SK-N-SH (cell line): Measurements from ENCODE around the gene PHLPP1. TPM values are rescaled to one million over a fixed set of nuclear protein-coding genes. Genes with fewer than 3 reads are reported as not detected.

Experiments
- CTCF ChIA-PET: fragments of 300-600, 350-600 bp; formaldehyde crosslinking; extraction: SDS; loops from one replicate; lab custom pipeline; 2021; lab: Yijun Ruan, JAX
- POLR2A ChIA-PET: fragments of 350-600 bp; sonication (Branson Sonifier 250); formaldehyde crosslinking; extraction: SDS; loops from one replicate; lab custom pipeline; 2020; ENCODE audit warnings: antibody characterized with exemption, inconsistent platforms; lab: Yijun Ruan, JAX
- DNase-seq: peaks from one replicate; pipeline ENCODE4 v3.0.0; 2012
- H2AFZ ChIP-seq: fragments of 200-600 bp; sonication (generic); 2 replicates; pipeline ENCODE4 v1.8.1; 2016; ENCODE audit warnings: antibody characterized with exemption, mild to moderate bottlenecking, low read depth
- H3F3A ChIP-seq: fragments of 200-600 bp; sonication (generic); replicated peaks from 2 replicates; pipeline ENCODE3; 2016; ENCODE audit warnings: antibody characterized with exemption, mild to moderate bottlenecking; ENCODE audit not compliant: insufficient read depth
- H3K27ac ChIP-seq, 2 experiments: fragments of 200-500 bp in 1 of 2; fragments of 200-600 bp in 1 of 2; sonication (Bioruptor generic) in 1 of 2; sonication (generic), shearing (Covaris generic) in 1 of 2; 2 replicates each; pipeline versions ENCODE4 v1.5.1 to v1.6.1; 2014 to 2016; ENCODE audit warnings: low read depth in 2 of 2, inconsistent platforms in 1 of 2, low read length in 1 of 2, mild to moderate bottlenecking in 1 of 2, mixed read lengths in 1 of 2
- H3K27me3 ChIP-seq: fragments of 200-600 bp; sonication (generic), shearing (Covaris generic); 2 replicates; pipeline ENCODE4 v1.6.1; 2016; ENCODE audit warnings: mixed run types; ENCODE audit not compliant: insufficient read depth
- H3K36me3 ChIP-seq, 2 experiments: fragments of 200-500 bp in 1 of 2; fragments of 200-600 bp in 1 of 2; sonication (Bioruptor generic) in 1 of 2; sonication (generic) in 1 of 2; replicated peaks in 1 of 2; 2 replicates each; pipeline versions ENCODE3 to v1.5.1; 2014 to 2016; ENCODE audit warnings: low read length in 1 of 2, mild to moderate bottlenecking in 1 of 2; ENCODE audit not compliant: insufficient read depth in 2 of 2, control insufficient read depth in 1 of 2
- H3K4me1 ChIP-seq, 2 experiments: fragments of 200-500 bp in 1 of 2; fragments of 200-600 bp in 1 of 2; sonication (Bioruptor generic) in 1 of 2; sonication (generic), shearing (Covaris generic) in 1 of 2; 2 replicates each; pipeline versions ENCODE4 v1.5.1 to v1.6.1; 2014 to 2016; ENCODE audit warnings: low read depth in 1 of 2, low read length in 1 of 2, mixed run types in 1 of 2; ENCODE audit not compliant: insufficient read depth in 2 of 2, control insufficient read depth in 1 of 2
- H3K4me2 ChIP-seq: fragments of 200-600 bp; sonication (generic), shearing (Covaris generic); 2 replicates; pipeline ENCODE4 v1.6.1; 2017; ENCODE audit warnings: mixed run types
- H3K4me3 ChIP-seq, 2 experiments: fragments of 200-500 bp in 1 of 2; fragments of 200-600 bp in 1 of 2; sonication (Bioruptor generic) in 1 of 2; sonication (generic), shearing (Covaris generic) in 1 of 2; 2 replicates each; pipeline versions ENCODE4 v1.5.1 to v1.8.1; 2014 to 2016; ENCODE audit warnings: low read depth in 2 of 2, inconsistent platforms in 1 of 2, low read length in 1 of 2, mild to moderate bottlenecking in 1 of 2, mixed read lengths in 1 of 2, moderate library complexity in 1 of 2
- H3K79me2 ChIP-seq: fragments of 200-600 bp; sonication (generic); 2 replicates; pipeline ENCODE4 v1.8.1; 2017; ENCODE audit warnings: mild to moderate bottlenecking; ENCODE audit not compliant: insufficient read depth
- H3K9ac ChIP-seq: fragments of 200-600 bp; sonication (generic); 2 replicates; pipeline ENCODE4 v1.6.1; 2017; ENCODE audit warnings: mixed run types
- H3K9me2 ChIP-seq: fragments of 200-600 bp; sonication (generic); 2 replicates; pipeline ENCODE4 v1.6.1; 2017; ENCODE audit warnings: mixed run types
- H3K9me3 ChIP-seq: fragments of 200-600 bp; sonication (generic); 2 replicates; pipeline ENCODE4 v1.6.1; 2017; ENCODE audit warnings: mixed run types, mild to moderate bottlenecking, moderate library complexity
- H4K20me1 ChIP-seq: fragments of 200-600 bp; sonication (generic); 2 replicates; pipeline ENCODE4 v1.6.1; 2017; ENCODE audit warnings: mild to moderate bottlenecking, mixed run types; ENCODE audit not compliant: insufficient read depth
- CHD2 ChIP-seq: fragments of 150-350 bp; IDR thresholded peaks from 2 replicates; pipeline ENCODE4 v1.6.1; 2018; ENCODE audit warnings: low read length; ENCODE audit not compliant: partially characterized antibody
- EP300 ChIP-seq, 2 experiments: IDR thresholded peaks; 2 replicates each; pipeline versions ENCODE4 v1.4.0 to v1.6.1; 2012; ENCODE audit warnings: borderline replicate concordance in 1 of 2, low read depth in 1 of 2, low read length in 1 of 2
- EZH2phosphoT487 ChIP-seq: fragments of 200-600 bp; sonication (generic); IDR thresholded peaks from 2 replicates; pipeline ENCODE4 v1.6.1; 2017; ENCODE audit warnings: low read depth, mixed run types, mild to moderate bottlenecking, antibody characterized with exemption, moderate library complexity, borderline replicate concordance
- FOSL2 ChIP-seq: IDR thresholded peaks from 2 replicates; pipeline ENCODE4 v1.4.0; 2012; ENCODE audit warnings: low read depth, mild to moderate bottlenecking, moderate library complexity, borderline replicate concordance
- FOXM1 ChIP-seq: IDR thresholded peaks from 2 replicates; pipeline ENCODE4 v1.4.0; 2012; ENCODE audit warnings: low read depth, mild to moderate bottlenecking
- GABPA ChIP-seq: IDR thresholded peaks from 2 replicates; pipeline ENCODE4 v1.4.0; 2012; ENCODE audit warnings: low read depth, mild to moderate bottlenecking
- JUND ChIP-seq: IDR thresholded peaks from 2 replicates; pipeline ENCODE4 v1.4.0; 2012
- MXI1 ChIP-seq: IDR thresholded peaks from 2 replicates; pipeline ENCODE4 v1.6.1; 2012; ENCODE audit warnings: mild to moderate bottlenecking, low read depth, low read length, improper control_type of control experiment
- NFIC ChIP-seq: IDR thresholded peaks from 2 replicates; pipeline ENCODE4 v1.4.0; 2012; ENCODE audit warnings: borderline replicate concordance
- RXRA ChIP-seq: IDR thresholded peaks from 2 replicates; pipeline ENCODE4 v1.4.0; 2012; ENCODE audit warnings: low read depth, mild to moderate bottlenecking, borderline replicate concordance
- SIN3A ChIP-seq: IDR thresholded peaks from 2 replicates; pipeline ENCODE4 v1.6.1; 2012; ENCODE audit warnings: low read depth, mild to moderate bottlenecking, low read length, moderate library complexity, borderline replicate concordance
- SMC3 ChIP-seq: IDR thresholded peaks from 2 replicates; pipeline ENCODE4 v1.6.1; 2012; ENCODE audit warnings: low read depth, low read length, improper control_type of control experiment
- TAF1 ChIP-seq: IDR thresholded peaks from 2 replicates; pipeline ENCODE4 v1.6.1; 2012; ENCODE audit warnings: low read depth, mild to moderate bottlenecking, low read length, moderate library complexity, borderline replicate concordance
- TCF12 ChIP-seq: IDR thresholded peaks from 2 replicates; pipeline ENCODE4 v1.4.0; 2012
- TEAD4 ChIP-seq: IDR thresholded peaks from 2 replicates; pipeline ENCODE4 v1.4.0; 2012; ENCODE audit warnings: mild to moderate bottlenecking, borderline replicate concordance; ENCODE audit not compliant: insufficient read depth
- YY1 ChIP-seq: IDR thresholded peaks from 2 replicates; pipeline ENCODE4 v1.4.0; 2012; ENCODE audit warnings: low read depth, mild to moderate bottlenecking
- WGBS: methylation state at CpG from one replicate; pipeline ENCODE4 v1.1.6; 2017; ENCODE audit warnings: low lambda C conversion rate; 5-methylcytosine and 5-hydroxymethylcytosine counted together
- polyA plus RNA-seq, 3 experiments: library from polyadenylated mRNA; depleted of rRNA; stranded (reverse); fragments of >200 nt; gene quantifications; 2 replicates each; pipeline ENCODE4 v1.2.3, GENCODE V29; 2012
- TF ChIP-seq, protein P1 (sequence below): fragments of 200-600 bp; sonication (generic); IDR thresholded peaks from 2 replicates; pipeline ENCODE4 v1.6.1; 2017; ENCODE audit warnings: antibody characterized with exemption, mild to moderate bottlenecking, moderate library complexity
- TF ChIP-seq, protein P2 (sequence below): IDR thresholded peaks from 2 replicates; pipeline ENCODE4; 2012
- TF ChIP-seq, protein P3 (sequence below): IDR thresholded peaks from 2 replicates; pipeline ENCODE4 v1.6.1; 2012; ENCODE audit warnings: mild to moderate bottlenecking, low read depth, low read length, moderate library complexity
- TF ChIP-seq, protein P4 (sequence below): IDR thresholded peaks from 2 replicates; pipeline ENCODE4 v1.4.0; 2012; ENCODE audit warnings: low read depth, borderline replicate concordance
- TF ChIP-seq, protein P5 (sequence below): fragments of 150-350 bp; IDR thresholded peaks from 2 replicates; pipeline ENCODE4 v1.6.1; 2017; ENCODE audit warnings: antibody characterized with exemption, low read length, low read depth, borderline replicate concordance
- TF ChIP-seq, protein P6 (sequence below): IDR thresholded peaks from 2 replicates; pipeline ENCODE4 v1.4.0; 2012; ENCODE audit warnings: low read depth

Gene PHLPP1
- polyA plus RNA-seq, 1 of the 3 experiments (the other 2 are of a cell fraction): 4.6 TPM

DNA sequence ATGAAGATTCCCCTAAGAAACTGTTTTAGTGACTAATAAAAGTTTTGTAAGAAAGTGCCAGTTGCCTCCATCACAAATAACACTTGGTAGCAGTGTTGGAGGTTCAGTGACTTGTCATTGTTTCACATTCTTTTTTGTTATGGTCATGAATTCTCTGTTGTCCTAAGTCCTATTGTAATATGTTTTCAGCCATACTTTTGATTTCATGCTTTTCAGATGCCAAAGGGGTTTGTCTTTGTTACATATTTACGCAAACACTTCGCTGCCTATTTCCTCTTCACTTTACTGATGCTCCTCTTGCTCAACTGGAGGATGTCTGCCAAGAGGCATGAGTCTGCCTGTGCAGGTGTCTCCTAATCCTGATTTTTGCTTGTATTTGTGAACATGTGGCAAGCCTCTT is 66.6 kb downstream of the PHLPP1 start:
- H4K20me1 ChIP-seq: no peaks in the 10 kb centered on the region
- H3K9ac ChIP-seq: peak overlapping the region; percentile 28; the same call in 1 of the 2 replicates
- TF ChIP-seq FOXM1: no peak
- peak; percentile 78 for TF ChIP-seq NFIC
- TF ChIP-seq YY1: no peak
- TF ChIP-seq, protein P1, sequence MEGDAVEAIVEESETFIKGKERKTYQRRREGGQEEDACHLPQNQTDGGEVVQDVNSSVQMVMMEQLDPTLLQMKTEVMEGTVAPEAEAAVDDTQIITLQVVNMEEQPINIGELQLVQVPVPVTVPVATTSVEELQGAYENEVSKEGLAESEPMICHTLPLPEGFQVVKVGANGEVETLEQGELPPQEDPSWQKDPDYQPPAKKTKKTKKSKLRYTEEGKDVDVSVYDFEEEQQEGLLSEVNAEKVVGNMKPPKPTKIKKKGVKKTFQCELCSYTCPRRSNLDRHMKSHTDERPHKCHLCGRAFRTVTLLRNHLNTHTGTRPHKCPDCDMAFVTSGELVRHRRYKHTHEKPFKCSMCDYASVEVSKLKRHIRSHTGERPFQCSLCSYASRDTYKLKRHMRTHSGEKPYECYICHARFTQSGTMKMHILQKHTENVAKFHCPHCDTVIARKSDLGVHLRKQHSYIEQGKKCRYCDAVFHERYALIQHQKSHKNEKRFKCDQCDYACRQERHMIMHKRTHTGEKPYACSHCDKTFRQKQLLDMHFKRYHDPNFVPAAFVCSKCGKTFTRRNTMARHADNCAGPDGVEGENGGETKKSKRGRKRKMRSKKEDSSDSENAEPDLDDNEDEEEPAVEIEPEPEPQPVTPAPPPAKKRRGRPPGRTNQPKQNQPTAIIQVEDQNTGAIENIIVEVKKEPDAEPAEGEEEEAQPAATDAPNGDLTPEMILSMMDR: no peak
- TF ChIP-seq, protein P2, sequence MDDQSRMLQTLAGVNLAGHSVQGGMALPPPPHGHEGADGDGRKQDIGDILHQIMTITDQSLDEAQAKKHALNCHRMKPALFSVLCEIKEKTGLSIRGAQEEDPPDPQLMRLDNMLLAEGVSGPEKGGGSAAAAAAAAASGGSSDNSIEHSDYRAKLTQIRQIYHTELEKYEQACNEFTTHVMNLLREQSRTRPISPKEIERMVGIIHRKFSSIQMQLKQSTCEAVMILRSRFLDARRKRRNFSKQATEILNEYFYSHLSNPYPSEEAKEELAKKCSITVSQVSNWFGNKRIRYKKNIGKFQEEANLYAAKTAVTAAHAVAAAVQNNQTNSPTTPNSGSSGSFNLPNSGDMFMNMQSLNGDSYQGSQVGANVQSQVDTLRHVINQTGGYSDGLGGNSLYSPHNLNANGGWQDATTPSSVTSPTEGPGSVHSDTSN: peak; percentile 77
- no peak for TF ChIP-seq MXI1
- no peak for TF ChIP-seq EZH2phosphoT487
- TF ChIP-seq SMC3: no peak
- TF ChIP-seq EP300 (IDR thresholded peaks at IDR 0.05; ENCODE audit: borderline replicate concordance in 1 of 2, low read depth in 1 of 2, low read length in 1 of 2): peak in 1 of 2 experiments; percentile 57; a peak in 1 of 4 replicates
- peak; percentile 59 for TF ChIP-seq FOSL2
- TF ChIP-seq TAF1: no peak
- TF ChIP-seq SIN3A: no peak
- no peak for TF ChIP-seq RXRA
- TF ChIP-seq, protein P3, sequence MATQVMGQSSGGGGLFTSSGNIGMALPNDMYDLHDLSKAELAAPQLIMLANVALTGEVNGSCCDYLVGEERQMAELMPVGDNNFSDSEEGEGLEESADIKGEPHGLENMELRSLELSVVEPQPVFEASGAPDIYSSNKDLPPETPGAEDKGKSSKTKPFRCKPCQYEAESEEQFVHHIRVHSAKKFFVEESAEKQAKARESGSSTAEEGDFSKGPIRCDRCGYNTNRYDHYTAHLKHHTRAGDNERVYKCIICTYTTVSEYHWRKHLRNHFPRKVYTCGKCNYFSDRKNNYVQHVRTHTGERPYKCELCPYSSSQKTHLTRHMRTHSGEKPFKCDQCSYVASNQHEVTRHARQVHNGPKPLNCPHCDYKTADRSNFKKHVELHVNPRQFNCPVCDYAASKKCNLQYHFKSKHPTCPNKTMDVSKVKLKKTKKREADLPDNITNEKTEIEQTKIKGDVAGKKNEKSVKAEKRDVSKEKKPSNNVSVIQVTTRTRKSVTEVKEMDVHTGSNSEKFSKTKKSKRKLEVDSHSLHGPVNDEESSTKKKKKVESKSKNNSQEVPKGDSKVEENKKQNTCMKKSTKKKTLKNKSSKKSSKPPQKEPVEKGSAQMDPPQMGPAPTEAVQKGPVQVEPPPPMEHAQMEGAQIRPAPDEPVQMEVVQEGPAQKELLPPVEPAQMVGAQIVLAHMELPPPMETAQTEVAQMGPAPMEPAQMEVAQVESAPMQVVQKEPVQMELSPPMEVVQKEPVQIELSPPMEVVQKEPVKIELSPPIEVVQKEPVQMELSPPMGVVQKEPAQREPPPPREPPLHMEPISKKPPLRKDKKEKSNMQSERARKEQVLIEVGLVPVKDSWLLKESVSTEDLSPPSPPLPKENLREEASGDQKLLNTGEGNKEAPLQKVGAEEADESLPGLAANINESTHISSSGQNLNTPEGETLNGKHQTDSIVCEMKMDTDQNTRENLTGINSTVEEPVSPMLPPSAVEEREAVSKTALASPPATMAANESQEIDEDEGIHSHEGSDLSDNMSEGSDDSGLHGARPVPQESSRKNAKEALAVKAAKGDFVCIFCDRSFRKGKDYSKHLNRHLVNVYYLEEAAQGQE: no peak
- TF ChIP-seq TCF12: peak; percentile 78
- TF ChIP-seq CHD2: no peak
- TF ChIP-seq, protein P4, sequence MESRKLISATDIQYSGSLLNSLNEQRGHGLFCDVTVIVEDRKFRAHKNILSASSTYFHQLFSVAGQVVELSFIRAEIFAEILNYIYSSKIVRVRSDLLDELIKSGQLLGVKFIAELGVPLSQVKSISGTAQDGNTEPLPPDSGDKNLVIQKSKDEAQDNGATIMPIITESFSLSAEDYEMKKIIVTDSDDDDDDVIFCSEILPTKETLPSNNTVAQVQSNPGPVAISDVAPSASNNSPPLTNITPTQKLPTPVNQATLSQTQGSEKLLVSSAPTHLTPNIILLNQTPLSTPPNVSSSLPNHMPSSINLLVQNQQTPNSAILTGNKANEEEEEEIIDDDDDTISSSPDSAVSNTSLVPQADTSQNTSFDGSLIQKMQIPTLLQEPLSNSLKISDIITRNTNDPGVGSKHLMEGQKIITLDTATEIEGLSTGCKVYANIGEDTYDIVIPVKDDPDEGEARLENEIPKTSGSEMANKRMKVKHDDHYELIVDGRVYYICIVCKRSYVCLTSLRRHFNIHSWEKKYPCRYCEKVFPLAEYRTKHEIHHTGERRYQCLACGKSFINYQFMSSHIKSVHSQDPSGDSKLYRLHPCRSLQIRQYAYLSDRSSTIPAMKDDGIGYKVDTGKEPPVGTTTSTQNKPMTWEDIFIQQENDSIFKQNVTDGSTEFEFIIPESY: peak; percentile 24; the same call in 1 of the 2 replicates
- peak; percentile 46; the same call in 1 of the 2 replicates for TF ChIP-seq TEAD4
- TF ChIP-seq GABPA: no peak
- TF ChIP-seq, protein P5, sequence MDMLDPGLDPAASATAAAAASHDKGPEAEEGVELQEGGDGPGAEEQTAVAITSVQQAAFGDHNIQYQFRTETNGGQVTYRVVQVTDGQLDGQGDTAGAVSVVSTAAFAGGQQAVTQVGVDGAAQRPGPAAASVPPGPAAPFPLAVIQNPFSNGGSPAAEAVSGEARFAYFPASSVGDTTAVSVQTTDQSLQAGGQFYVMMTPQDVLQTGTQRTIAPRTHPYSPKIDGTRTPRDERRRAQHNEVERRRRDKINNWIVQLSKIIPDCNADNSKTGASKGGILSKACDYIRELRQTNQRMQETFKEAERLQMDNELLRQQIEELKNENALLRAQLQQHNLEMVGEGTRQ: no peak
- peak; percentile 59 for TF ChIP-seq JUND
- TF ChIP-seq, protein P6, sequence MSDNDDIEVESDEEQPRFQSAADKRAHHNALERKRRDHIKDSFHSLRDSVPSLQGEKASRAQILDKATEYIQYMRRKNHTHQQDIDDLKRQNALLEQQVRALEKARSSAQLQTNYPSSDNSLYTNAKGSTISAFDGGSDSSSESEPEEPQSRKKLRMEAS: no peak; the same call in 1 of the 2 replicates
- no peak overlapping the region for H2AFZ ChIP-seq
- H3K9me2 ChIP-seq: no peaks in the 10 kb centered on the region
- DNase-seq: no peak
- no peak overlapping the region for H3K4me3 ChIP-seq
- peaks cover 4 to 32% of the 10 kb centered on the region in 2 experiments for H3K4me1 ChIP-seq
- peaks cover 40% of the 10 kb centered on the region for H3K79me2 ChIP-seq
- H3K27me3 ChIP-seq: no peaks in the 10 kb centered on the region
- H3F3A ChIP-seq: peaks cover 22% of the 10 kb centered on the region
- H3K4me2 ChIP-seq: peak overlapping the region; percentile 50
- ChIA-PET POLR2A (no interaction called here), CTCF (interaction anchor here (1.0 kb wide), 1 partner anchor 10 kb away, joined by 3 read pairs; no protein-coding TSS in a partner anchor)
- H3K36me3 ChIP-seq: no peaks in the 10 kb centered on the region
- H3K27ac ChIP-seq: peak overlapping the region in 1 of 2 experiments; percentile 79; a peak in 3 of 4 replicates
- H3K9me3 ChIP-seq: no peaks in the 10 kb centered on the region
- 32% methylated on average over 2 of the region's 2 CpGs for WGBS
